GM11168 (cell line): ENCODE measurements around the gene PER1.
"Not testable (repeated sequence)": the region's sequence is repeated elsewhere in the genome, so short reads cannot be mapped to it uniquely, and the experiment has no call there.

Experiments used
- in situ Hi-C: fragments of 300-500 bp; cut with MboI; formaldehyde crosslinking; loops from one replicate; pipeline ENCODE4 v1.12.0; 2022; ENCODE audit warnings: low sequenced_read_pairs; ENCODE audit not compliant: unreplicated experiment

The PER1 gene

GRCh38 chr17:8173056-8173870 lies 21.1 kb upstream of the PER1 start:
- in situ Hi-C loops, result no loop called here

DNA sequence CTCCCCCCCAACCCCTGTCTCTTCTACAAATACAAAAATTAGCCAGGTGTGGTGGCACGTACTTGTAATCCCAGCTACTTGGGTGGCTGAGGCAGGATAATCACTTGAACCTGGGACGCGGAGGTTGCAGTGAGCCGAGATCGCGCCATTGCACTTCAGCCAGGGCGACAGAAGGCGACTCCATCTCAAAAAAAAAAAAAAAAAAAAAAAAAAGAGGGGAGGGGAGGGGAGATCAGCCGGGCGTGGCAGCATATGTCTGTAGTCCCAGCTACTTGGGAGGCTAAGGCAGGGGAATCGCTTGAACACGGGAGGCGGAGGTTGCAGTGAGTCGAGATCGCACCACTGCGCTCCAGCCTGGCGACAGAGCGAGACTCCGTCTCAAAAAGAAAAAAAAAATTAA lies 18.0 kb upstream of the PER1 start:
- in situ Hi-C loops, result not testable (repeated sequence)

GRCh38 chr17:8167526-8167925 lies 15.3 kb upstream of the PER1 start:
- in situ Hi-C loops, result no loop called here

GRCh38 chr17:8166731-8167130 lies 14.5 kb upstream of the PER1 start:
- in situ Hi-C loops, result no loop called here

- in situ Hi-C loops, result no loop called here
These were observed 12.6 kb upstream of the PER1 start for GRCh38 chr17:8164815-8165131.

- in situ Hi-C loops, result no loop called here
These were observed 12.0 kb upstream of the PER1 start for GRCh38 chr17:8163978-8164814.

DNA sequence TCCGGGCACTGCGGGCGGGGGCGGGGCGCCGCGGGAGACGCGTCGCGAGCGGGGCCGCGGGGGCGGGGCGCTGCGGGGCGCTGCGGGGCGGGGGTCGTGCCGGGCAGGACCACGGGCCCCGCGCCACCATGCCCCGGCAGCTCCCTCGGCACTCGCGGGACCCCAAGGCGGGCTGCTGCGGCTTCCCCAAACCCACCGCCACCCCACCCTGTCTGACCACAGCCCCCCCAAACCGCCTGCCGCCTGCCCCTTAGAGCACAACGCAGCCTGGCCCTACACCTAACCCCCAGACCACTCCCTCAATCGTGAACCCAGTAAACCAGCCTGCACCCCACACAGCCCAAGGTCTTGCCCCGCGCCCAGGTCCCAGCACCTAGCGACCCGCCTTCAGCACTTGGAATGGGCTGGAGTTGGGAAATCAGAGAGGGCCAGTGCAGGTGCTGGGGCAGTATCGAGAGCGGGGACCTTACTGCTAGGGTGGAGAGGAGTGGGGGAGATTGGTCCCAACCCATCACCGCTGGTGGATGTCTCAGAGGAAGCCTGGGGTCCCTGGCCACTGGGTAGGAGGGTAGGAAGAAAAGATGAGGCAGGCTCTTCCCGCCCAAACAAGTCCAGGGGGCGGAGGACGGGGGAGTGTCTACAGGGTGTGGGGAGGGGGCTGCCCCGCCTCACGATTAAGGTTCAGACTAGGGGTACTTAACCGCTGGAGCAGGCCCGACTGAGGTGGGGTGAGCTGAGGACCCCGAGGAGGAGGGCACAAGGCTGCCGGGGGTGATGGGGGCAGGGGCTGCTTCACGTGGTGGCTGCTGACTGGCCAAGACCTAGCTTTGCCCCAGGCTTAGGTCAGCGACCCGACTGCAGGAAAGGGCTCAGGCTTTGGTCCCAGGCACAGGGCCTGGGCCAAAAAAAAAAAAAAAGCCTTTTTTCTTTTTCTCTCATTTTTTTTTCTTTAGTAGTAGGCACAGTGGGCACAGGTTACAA lies 11.1 kb upstream of the PER1 start:
- in situ Hi-C loops, result no loop called here

DNA sequence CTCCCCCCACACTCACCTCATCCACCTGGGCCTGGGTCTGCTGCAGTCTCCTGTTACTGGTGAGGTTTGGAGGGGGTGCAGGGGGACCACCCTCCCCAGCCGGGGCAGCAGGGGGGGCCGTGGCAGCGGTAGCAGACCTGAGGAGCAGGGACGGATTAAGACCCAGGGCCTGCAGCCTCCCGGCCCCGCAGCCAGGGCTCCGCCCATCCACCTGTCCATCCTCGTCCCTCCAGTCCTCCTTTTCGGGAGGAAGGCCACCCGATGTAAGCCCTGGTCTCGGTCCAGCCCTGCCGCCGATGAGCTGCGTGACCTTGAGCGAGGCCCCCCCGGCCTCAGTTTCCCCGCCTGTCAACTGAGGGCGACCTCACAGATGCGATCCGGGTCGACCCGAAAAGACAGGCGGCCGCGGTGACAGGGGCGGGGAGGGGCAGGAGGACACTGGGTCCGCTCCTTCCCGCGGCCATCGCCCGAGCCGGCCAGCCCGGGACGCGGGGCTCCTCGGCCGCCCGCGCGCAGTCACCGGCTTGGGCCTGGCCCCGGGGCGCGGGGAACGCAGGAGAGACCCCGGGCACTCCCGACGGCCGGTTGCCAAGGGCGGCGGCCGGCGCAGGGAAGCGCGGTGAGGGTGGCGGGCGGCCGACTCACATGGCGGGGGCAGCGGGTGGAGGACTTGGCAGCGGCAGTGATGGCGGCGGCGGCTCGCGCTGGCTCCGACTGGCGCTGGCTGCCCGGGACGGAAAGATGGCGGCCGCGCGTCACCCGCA lies 10.2 kb upstream of the PER1 start, which contains the start of gene VAMP2:
VAMP2 (minus strand) TSS at position 716 of the 764 bp plus-strand sequence; CDS start at position 647, 69 bp downstream.
- in situ Hi-C loops, result no loop called here

DNA sequence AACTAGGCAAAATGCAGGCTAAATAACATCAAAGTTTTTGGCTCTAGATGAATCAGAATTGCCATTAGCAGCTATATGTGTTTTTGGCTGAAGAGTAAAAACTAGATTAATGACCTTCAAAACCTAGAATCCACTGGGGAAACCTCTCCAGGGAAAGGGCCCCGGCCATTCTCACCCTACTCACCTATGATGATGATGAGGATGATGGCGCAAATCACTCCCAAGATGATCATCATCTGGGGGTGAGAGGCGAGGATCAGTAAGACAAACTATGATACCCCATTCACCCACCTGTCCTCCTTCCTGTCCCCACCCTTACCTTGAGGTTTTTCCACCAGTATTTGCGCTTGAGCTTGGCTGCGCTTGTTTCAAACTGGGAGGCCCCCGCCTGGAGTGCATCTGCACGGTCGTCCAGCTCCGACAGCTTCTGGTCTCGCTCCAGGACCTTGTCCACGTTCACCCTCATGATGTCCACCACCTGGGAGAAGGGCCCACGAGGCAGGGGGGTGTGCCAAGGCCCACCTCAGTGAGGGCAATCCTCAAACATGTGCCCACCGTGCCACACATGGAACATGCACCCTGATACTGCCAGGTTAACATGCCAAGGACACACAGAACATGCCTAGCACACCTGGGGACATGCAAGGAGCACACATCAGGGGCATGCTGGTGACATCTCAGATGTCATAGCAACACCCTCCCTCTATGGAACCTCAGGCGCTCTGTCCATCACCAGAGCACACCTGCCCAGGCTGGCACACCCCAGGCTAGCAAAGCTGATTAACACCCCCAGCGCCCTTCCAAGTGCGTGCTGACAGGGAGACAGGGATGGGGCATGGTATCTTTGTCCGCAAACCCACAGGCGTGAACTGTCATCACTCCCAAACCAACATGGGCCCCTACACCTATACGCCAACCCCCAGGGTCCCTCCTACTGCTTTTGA lies 9.4 kb upstream of the PER1 start:
- in situ Hi-C loops, result no loop called here

DNA sequence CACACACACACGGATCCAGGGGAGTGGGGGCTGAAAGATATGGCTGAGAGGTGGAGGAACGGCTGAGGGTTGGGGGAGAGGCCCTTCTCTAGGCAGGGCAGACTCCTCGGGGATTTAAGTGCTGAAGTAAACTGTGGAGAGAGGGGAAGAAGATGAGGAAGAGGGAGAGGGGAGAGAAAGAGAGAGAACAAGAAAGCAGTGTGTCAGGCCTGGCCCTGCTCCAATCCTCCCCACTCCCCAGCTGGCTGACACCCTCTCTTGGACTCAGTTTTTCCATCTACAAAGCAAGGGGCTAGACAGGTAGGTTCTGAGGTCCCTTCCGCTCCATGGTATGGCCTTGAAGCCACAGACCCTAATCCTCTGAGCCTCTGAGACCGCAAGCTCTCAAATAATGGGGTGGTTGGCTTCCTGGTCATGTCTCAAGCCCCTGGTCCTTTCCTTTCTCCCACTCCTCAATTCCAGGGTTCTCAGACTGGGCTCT lies 8.6 kb upstream of the PER1 start:
- in situ Hi-C loops, result no loop called here

GRCh38 chr17:8160224-8160577 lies 8.0 kb upstream of the PER1 start:
- in situ Hi-C loops, result no loop called here

- in situ Hi-C loops, result no loop called here
These were observed 7.4 kb upstream of the PER1 start for GRCh38 chr17:8159459-8160223.

- in situ Hi-C loops, result no loop called here
These were observed 6.8 kb upstream of the PER1 start for GRCh38 chr17:8159032-8159400.

DNA sequence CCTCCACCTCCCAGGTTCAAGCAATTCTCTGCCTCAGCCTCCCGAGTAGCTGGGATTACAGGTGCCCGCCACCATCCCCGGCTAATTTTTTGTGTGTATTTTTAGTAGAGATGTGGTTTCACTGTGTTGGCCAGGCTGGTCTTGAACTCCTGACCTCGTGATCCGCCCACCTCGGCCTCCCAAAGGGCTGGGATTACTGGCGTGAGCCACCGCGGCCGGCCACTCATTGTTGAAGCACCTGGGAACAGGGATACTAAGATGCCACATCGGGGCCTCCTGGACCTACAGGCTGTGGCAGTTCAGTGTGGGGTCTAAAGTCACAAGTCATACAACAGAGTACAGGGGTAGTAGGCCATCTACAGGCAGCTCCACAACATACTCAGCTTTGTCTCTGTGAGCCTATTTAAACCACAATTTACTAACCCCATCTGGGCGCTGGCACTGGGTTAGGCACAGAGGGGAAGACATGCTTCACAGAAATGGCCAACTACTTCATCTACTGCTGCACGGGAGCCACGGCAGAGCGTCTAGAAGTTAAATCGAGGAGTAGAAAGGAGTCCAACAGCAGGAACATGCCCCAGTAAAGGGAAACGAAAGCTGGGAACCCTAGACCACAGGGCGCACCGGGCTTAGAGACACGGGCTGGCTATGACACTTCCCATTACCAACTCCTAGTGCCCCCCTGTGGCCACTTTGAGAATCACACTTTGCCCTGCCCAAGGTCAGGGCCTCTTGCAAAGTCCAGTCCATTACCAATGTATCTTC lies 6.2 kb upstream of the PER1 start:
- in situ Hi-C loops, result no loop called here

DNA sequence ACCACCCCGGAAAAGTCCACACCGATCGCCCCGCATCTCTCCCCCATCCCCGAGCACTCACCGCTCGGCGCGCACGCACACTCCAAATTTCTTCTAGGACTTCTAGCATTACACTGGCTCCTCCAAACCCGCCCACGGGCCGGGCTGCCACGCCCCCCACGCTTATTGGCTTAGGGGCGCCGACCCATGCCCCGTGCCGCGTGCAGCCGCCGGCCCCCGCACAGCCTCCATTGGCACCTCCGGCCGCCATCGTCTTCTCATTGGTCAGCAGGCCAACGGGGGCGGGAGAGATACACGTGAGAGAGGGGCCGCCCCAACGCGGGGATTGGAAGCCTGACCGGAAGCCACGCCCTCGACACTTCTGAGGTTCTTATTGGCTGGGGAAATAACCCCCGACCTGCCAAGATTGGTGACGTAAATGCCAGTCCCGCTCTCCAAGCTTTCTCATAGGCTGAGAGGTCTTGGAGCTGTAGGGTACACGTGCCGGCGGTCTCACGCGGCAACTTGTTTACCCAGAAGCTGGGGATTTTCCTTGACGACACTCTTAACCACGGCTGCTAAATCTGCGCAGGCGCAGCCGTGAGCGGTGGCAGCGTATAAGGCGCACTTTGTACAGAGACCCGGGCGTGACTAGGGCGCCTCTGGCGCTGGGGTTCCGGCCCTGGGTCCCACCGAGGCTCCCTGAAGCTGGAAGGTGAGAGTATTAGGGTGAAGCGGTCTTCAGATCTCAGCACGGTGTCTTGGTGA lies 4.2 kb upstream of the PER1 start:
- in situ Hi-C loops, result no loop called here

DNA sequence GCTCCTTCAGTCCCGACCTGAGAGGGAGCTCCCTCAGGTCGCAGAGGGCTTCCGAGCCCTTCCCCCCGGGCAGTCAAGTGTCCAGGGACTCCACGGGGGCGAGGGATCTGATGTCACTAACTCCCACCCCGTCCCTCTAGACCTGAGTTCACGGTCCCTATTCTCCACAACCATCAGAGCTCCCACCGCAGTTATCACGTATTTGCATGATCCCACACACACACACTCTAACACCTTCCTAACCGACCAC lies 3.7 kb upstream of the PER1 start:
- in situ Hi-C loops, result no loop called here
